GM06990 (cell line): Measurements from ENCODE around the gene NOC2L.
"Not testable (repeated sequence)": the region's sequence is repeated elsewhere in the genome, so short reads cannot be mapped to it uniquely, and the experiment has no call there.

Experiments used
- DNase-seq: peaks from one replicate; pipeline ENCODE4 v3.0.0-alpha.2; 2011; ENCODE audit not compliant: insufficient read length; ENCODE audit errors: extremely low read depth
- H3K27me3 ChIP-seq: replicated peaks from 2 replicates; pipeline ENCODE4 v1.6.0; 2011; ENCODE audit warnings: low read length; ENCODE audit not compliant: control insufficient read depth, insufficient read depth
- H3K36me3 ChIP-seq: 2 replicates; pipeline ENCODE4 v1.5.1; 2011; ENCODE audit warnings: low read length; ENCODE audit not compliant: control insufficient read depth, insufficient read depth
- H3K4me3 ChIP-seq: replicated peaks from 2 replicates; pipeline ENCODE4 v1.5.1; 2011; ENCODE audit warnings: low read depth, mild to moderate bottlenecking, control low read depth, low read length
- TF ChIP-seq, protein P1 (sequence below): IDR thresholded peaks from 2 replicates; pipeline ENCODE4 v1.5.1; 2011; ENCODE audit warnings: low read length, control low read depth, mild to moderate bottlenecking, inconsistent platforms; ENCODE audit not compliant: insufficient read depth, poor library complexity, severe bottlenecking

NOC2L gene

DNA sequence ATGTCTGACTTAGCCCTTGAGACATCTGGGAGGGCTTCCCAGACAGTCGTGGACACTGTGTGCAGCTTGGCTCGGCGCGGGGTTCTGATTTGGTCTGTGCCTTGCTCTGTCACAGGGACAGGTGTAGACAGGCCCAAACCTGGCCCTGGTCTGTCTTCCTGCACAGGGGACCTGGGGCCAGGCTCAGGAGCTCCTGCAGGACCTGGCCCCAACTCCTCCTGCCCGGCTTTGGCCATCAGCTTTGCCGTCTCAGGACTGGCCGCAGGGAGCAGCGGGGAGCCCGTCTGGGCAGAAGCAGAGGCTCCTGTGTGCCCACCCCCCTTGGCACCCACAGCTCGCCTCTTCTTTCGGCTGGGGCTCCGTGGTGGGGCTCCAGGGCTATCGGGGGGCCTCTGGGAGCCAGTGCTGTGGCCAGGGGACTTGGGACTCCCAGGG is 21.1 kb upstream of the NOC2L start:
- TF ChIP-seq, protein P1, sequence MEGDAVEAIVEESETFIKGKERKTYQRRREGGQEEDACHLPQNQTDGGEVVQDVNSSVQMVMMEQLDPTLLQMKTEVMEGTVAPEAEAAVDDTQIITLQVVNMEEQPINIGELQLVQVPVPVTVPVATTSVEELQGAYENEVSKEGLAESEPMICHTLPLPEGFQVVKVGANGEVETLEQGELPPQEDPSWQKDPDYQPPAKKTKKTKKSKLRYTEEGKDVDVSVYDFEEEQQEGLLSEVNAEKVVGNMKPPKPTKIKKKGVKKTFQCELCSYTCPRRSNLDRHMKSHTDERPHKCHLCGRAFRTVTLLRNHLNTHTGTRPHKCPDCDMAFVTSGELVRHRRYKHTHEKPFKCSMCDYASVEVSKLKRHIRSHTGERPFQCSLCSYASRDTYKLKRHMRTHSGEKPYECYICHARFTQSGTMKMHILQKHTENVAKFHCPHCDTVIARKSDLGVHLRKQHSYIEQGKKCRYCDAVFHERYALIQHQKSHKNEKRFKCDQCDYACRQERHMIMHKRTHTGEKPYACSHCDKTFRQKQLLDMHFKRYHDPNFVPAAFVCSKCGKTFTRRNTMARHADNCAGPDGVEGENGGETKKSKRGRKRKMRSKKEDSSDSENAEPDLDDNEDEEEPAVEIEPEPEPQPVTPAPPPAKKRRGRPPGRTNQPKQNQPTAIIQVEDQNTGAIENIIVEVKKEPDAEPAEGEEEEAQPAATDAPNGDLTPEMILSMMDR, result no peak
- DNase-seq, result no peak
- H3K4me3 ChIP-seq, result no peak overlapping the region
- H3K36me3 ChIP-seq, result no peaks in the 10 kb centered on the region
- H3K27me3 ChIP-seq, result no peaks in the 10 kb centered on the region; the same call in 1 of the 2 replicates

DNA sequence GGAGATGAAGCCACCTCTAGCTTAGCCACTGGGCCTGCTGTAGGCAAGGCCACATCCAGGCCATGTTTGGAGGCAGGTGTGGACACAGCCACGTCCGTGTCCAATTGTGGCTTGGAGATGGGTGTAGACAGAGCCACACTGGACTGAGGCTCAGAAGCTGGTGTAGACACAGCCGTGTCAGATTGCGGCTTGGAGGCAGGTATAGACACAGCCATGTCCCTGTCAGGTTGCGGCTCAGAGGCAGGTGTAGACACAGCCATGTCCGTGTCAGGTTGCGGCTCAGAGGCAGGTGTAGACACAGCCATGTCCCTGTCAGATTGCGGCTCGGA is 20.7 kb upstream of the NOC2L start:
- DNase-seq, result no peak
- Histone ChIP-seq H3K4me3 (no peak overlapping the region), H3K36me3 (no peaks in the 10 kb centered on the region), H3K27me3 (no peaks in the 10 kb centered on the region; the same call in 1 of the 2 replicates)
- TF ChIP-seq, protein P1, result no peak

DNA sequence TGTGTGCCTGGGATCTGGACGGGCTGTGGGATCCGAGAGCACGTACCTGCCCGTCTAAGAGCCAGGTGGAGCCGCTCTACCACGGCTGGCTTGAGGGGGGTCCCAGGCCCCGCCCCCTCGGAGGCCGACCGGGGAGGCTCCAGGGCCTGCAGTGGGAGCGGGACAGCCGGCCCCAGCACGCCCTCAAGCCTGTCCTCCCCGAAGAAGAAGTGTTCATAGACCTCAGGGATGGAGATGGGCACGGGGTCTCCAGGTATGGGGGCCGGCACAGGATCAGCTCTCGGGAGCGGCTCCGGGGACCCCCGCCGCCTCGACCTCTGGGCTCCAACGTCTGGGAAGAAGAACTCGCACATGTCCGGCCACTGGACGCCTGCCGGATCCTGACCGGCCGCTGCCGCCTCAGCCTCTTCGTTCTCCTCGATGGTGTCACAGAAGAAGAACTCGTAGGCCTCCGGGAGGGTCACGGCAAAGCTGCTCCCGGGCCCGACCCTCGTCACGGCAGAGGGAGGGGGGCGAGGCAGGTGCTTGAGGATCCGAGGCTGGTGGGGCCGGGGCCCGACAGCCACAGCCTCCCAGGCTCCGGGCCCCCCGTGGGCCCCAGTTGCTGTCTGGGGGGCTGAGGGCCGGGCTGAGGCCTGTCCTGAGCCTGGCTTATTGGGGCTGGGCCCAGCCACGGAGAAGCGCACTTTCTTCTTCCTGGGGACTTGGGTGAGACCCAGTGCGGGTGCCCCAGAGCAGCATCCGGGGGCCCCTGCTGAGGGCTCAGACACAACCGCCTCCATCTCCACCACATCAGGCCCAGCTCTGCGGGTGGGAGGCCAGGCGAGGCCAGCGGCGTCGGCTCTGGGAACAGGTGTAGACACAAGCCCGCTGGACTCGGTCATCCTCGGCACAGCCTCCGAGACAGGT is 20.0 kb upstream of the NOC2L start:
- TF ChIP-seq, protein P1, result no peak
- no peaks in the 10 kb centered on the region for H3K36me3 ChIP-seq
- H3K27me3 ChIP-seq, result no peaks in the 10 kb centered on the region; the same call in 1 of the 2 replicates
- no peak for DNase-seq
- H3K4me3 ChIP-seq, result no peak overlapping the region

DNA sequence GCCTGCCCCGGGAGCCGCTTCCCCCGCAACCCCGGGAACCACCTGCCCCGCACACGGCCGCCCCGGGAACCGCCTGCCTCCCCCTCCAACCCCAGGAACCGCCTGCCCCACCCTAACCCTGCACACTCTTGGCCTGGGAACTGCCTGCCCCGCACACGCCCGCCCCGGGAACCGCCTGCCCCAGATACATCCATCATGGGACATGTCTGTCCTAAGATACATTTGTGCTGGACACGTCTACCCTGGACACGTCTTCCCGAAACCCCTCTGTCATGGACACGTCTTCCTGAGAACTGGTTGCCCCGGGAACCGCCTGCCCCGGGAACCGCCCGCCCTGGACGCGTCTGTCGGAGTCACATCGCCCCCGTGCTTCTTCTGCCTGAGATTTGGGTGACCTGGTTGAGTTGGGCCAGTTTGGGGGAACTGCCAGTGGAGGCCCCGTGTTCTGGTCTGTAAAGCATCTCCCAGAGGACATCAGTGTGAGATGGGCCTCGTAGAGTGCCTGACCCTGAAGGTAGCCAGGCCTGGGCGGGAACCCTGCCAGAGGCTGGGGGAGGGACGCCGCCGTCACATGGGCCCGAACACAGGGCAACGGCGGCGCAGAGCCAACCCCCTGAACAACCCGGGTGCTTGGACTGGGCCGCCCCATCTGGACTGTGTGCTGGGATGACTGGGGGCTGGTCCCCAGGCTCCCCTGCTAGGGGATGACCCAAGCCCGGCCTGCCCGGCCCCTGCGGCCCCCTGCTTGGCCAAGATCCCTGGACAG is 19.2 kb upstream of the NOC2L start:
- DNase-seq, result no peak
- H3K27me3 ChIP-seq, result no peaks in the 10 kb centered on the region; the same call in 1 of the 2 replicates

DNA sequence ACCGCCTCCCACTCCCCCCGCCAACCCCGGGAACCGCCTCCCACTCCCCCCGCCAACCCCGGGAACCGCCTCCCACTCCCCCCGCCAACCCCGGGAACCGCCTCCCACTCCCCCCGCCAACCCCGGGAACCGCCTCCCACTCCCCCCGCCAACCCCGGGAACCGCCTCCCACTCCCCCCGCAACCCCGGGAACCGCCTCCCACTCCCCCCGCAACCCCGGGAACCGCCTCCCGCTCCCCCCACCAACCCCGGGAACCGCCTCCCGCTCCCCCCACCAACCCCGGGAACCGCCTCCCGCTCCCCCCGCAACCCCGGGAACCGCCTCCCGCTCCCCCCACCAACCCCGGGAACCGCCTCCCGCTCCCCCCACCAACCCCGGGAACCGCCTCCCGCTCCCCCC is 17.7 kb upstream of the NOC2L start:
- not testable (repeated sequence) for H3K36me3 ChIP-seq, H3K4me3 ChIP-seq, DNase-seq, H3K27me3 ChIP-seq

More for the DNA sequence above, 19.2 kb upstream of the NOC2L start:
- TF ChIP-seq, protein P1, result no peak
- no peak overlapping the region for H3K4me3 ChIP-seq
- H3K36me3 ChIP-seq, result no peaks in the 10 kb centered on the region
